Vagina (tissue), 2 donors: Measurements from ENCODE around the gene FRYL. TPM values are rescaled to one million over a fixed set of nuclear protein-coding genes. Genes with fewer than 3 reads are reported as not detected.

Experiments used
- DNase-seq, 2 donors: peaks; one replicate each; pipeline ENCODE4 v3.0.0-alpha.2; 2017; ENCODE audit errors: extremely low spot score in 2 of 2
- H3K27ac ChIP-seq: fragments of 200-600 bp; sonication (generic); one replicate; pipeline ENCODE4 v1.5.1; 2019
- H3K27me3 ChIP-seq: fragments of 200-600 bp; sonication (generic); one replicate; pipeline ENCODE4 v1.5.1; 2019
- H3K36me3 ChIP-seq, 2 donors: fragments of 200-600 bp; sonication (generic); one replicate each; pipeline ENCODE4 v1.5.1; 2017 to 2019
- H3K4me1 ChIP-seq: fragments of 200-600 bp; sonication (generic); one replicate; pipeline ENCODE4 v1.5.1; 2019
- H3K4me3 ChIP-seq, 2 donors: fragments of 200-600 bp; sonication (generic); 1 replicate in 1 of 2; 2 replicates in 1 of 2; pipeline ENCODE4 v1.5.1; 2016 to 2019
- H3K9me3 ChIP-seq: fragments of 200-600 bp; sonication (generic); one replicate; pipeline ENCODE4 v1.5.1; 2019
- CTCF ChIP-seq, 3 experiments: fragments of 450-650 bp in 2 of 3; fragments of 200-600 bp in 1 of 3; sonication (generic) in 1 of 3; IDR thresholded peaks; one replicate each; pipeline ENCODE4 v1.5.1; 2017 to 2019; ENCODE audit warnings: antibody characterized with exemption in 3 of 3, mild to moderate bottlenecking in 2 of 3, moderate library complexity in 2 of 3
- POLR2A ChIP-seq, 2 donors: fragments of 450-650 bp; IDR thresholded peaks; one replicate each; pipeline ENCODE4 v1.6.1; 2017; ENCODE audit warnings: antibody characterized with exemption in 2 of 2, mild to moderate bottlenecking in 2 of 2, moderate library complexity in 2 of 2
- POLR2AphosphoS5 ChIP-seq, 2 donors: sonication (generic); formaldehyde crosslinking; IDR thresholded peaks; one replicate each; pipeline ENCODE4 v1.9.0; 2017; ENCODE audit warnings: antibody characterized with exemption in 2 of 2, mild to moderate bottlenecking in 2 of 2, low read depth in 1 of 2; ENCODE audit not compliant: insufficient read depth in 1 of 2
- intact Hi-C: fragments of 100-400 bp; cut with DNase I; formaldehyde crosslinking; loops from one replicate; pipeline ENCODE4 v1.15.1; 2023
- total RNA-seq: library from RNA; depleted of rRNA; stranded (reverse); fragments of >200 nt; gene quantifications from one replicate; pipeline ENCODE4 v1.2.3, GENCODE V29; 2016

The FRYL gene
- total RNA-seq, 1 donor from 2014 or later: 51.8 TPM

DNA sequence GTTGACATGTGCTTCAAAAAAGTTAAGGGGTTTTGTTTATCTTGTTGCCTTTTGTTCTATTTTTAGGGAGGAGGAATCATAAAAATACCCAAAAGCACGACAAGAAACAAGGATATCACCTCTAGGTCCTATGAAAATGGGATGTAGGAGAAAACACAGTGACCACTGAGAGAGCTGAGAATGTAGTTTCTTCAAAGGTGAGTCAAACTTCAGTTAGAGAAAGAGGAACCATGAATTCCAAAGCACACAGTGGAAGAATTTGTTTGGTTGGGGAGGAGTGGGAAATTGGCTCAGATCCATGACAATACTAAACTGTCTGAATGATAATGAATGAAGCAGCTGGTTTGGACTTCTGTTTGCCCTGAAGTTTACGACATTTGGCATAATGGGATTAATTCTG, 19.1 kb upstream of the FRYL start:
- no peak overlapping the region for H3K4me3 ChIP-seq
- H3K36me3 ChIP-seq: no peaks in the 10 kb centered on the region
- peaks cover 16% of the 10 kb centered on the region for H3K4me1 ChIP-seq
- no peaks in the 10 kb centered on the region for H3K27me3 ChIP-seq
- TF ChIP-seq POLR2AphosphoS5 (IDR thresholded peaks at IDR 0.05; ENCODE audit: insufficient read depth in 1 of 2, low read depth in 1 of 2) (no peak), CTCF (IDR thresholded peaks at IDR 0.05) (no peak), POLR2A (IDR thresholded peaks at IDR 0.05) (no peak)
- no peak overlapping the region for H3K27ac ChIP-seq
- intact Hi-C loops: no loop called here
- DNase-seq: no peak
- H3K9me3 ChIP-seq: no peaks in the 10 kb centered on the region

DNA sequence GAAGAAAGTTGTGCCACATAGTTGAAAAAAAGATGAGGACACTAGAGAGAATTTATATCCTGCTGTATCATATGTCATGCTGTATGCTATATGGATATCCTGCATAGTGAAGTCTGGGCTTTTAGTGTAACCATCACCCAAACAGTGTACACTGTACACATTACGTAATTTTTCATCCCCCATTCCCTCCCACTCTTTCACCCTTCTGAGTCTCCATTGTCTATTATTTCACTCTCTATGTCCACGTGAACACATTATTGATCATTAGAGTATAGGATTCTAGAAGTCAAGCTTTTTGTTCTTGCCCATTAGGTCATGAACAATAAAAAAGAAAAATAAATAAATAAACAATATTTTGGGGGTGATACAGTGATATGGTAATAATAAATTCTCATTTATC, 18.0 kb upstream of the FRYL start:
- Histone ChIP-seq H3K4me1 (peaks cover 16% of the 10 kb centered on the region), H3K9me3 (no peaks in the 10 kb centered on the region), H3K27me3 (no peaks in the 10 kb centered on the region), H3K4me3 (no peak overlapping the region), H3K36me3 (no peaks in the 10 kb centered on the region), H3K27ac (no peak overlapping the region)
- TF ChIP-seq POLR2AphosphoS5 (IDR thresholded peaks at IDR 0.05; ENCODE audit: insufficient read depth in 1 of 2, low read depth in 1 of 2) (no peak), POLR2A (IDR thresholded peaks at IDR 0.05) (no peak)
- intact Hi-C loops: no loop called here
- no peak for DNase-seq

- Histone ChIP-seq H3K4me3 (no peak overlapping the region), H3K9me3 (no peaks in the 10 kb centered on the region), H3K4me1 (peaks cover 12% of the 10 kb centered on the region), H3K27ac (no peak overlapping the region), H3K36me3 (no peaks in the 10 kb centered on the region), H3K27me3 (no peaks in the 10 kb centered on the region)
- TF ChIP-seq POLR2A (IDR thresholded peaks at IDR 0.05) (no peak), POLR2AphosphoS5 (IDR thresholded peaks at IDR 0.05; ENCODE audit: insufficient read depth in 1 of 2, low read depth in 1 of 2) (no peak), CTCF (IDR thresholded peaks at IDR 0.05) (no peak)
- intact Hi-C loops: no loop called here
- no peak for DNase-seq
These were observed 17.0 kb upstream of the FRYL start for GRCh38 chr4:48796927-48797679.

DNA sequence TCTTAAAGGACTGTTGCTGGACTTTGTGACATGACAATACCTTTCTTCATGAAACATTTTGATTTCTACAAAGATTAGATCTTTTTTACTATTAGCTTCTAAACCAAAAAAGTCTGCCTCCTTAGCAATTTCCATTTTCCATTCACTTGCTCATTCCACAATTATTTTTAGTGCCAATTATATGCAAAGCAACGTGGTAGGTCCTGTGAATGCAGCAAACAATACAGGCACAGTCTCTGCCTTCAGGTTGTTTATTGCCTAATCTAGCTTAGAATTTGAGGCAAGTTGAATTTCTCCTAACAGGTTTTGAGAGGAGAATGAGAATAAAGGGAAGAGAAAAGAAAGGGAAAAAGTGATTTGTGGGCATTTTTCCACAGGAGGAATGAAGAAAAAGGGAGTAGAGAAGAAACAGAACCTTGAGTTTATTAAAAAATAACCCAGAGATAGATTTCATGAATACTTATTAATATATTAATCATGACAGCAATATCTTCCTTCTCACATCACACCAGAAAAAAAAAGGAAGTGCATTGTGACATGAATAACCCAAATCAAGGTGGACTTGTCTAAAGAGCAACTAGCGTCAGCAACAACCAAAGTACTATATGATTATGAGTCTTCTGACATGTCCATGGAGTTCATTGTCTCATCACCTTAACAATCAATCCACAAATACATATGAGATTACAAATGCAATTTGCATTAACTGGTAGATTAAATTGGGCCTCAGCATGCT, 16.3 kb upstream of the FRYL start:
- H3K36me3 ChIP-seq: no peaks in the 10 kb centered on the region
- H3K27me3 ChIP-seq: no peaks in the 10 kb centered on the region
- intact Hi-C loops: no loop called here
- H3K4me1 ChIP-seq: peaks cover 4% of the 10 kb centered on the region
- no peak overlapping the region for H3K27ac ChIP-seq
- DNase-seq: no peak
- TF ChIP-seq POLR2AphosphoS5 (IDR thresholded peaks at IDR 0.05; ENCODE audit: insufficient read depth in 1 of 2, low read depth in 1 of 2) (no peak), CTCF (IDR thresholded peaks at IDR 0.05) (no peak), POLR2A (IDR thresholded peaks at IDR 0.05) (no peak)
- no peak overlapping the region for H3K4me3 ChIP-seq
- no peaks in the 10 kb centered on the region for H3K9me3 ChIP-seq

DNA sequence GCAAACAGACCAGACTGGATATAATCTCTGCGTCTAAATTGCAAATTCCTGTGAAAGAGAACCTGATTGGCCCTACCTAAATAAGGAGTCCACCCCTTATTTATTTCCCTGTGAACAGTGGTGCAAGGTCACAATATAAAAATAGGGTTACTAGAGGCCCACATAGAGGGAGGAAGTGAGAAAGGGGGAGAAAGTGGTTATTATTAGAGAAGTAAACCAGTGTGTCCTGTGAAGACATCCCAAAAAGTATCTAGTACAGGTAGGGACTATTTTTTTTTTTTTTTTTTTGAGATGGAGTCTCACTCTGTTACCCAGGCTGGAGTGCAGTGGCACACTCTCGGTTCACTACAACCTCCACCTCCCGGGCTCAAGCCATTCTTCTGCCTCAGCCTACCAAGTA, 15.0 kb upstream of the FRYL start:
- no peak for DNase-seq
- Histone ChIP-seq H3K36me3 (no peaks in the 10 kb centered on the region), H3K27me3 (no peaks in the 10 kb centered on the region), H3K4me1 (no peaks in the 10 kb centered on the region), H3K4me3 (no peak overlapping the region), H3K27ac (no peak overlapping the region), H3K9me3 (no peaks in the 10 kb centered on the region)
- intact Hi-C loops: no loop called here
- TF ChIP-seq POLR2AphosphoS5 (IDR thresholded peaks at IDR 0.05; ENCODE audit: insufficient read depth in 1 of 2, low read depth in 1 of 2) (no peak), POLR2A (IDR thresholded peaks at IDR 0.05) (no peak), CTCF (IDR thresholded peaks at IDR 0.05) (no peak)
